KBM-7 (cell line): ENCODE data around the gene EMC8.
A peak's percentile ranks its signal among the peaks of the same experiment; 100 is the strongest.

Experiments used
- DNase-seq: peaks from one replicate; pipeline ENCODE4 v3.0.0-alpha.2; 2015
- in situ Hi-C: fragments of 300-500 bp; cut with MboI; formaldehyde crosslinking; loops from 2 replicates; pipeline ENCODE4 v1.14.3; 2020; ENCODE audit warnings: low sequenced_read_pairs, low pct_unique_long_range_greater_than_20kb, mixed read lengths

EMC8 gene

DNA sequence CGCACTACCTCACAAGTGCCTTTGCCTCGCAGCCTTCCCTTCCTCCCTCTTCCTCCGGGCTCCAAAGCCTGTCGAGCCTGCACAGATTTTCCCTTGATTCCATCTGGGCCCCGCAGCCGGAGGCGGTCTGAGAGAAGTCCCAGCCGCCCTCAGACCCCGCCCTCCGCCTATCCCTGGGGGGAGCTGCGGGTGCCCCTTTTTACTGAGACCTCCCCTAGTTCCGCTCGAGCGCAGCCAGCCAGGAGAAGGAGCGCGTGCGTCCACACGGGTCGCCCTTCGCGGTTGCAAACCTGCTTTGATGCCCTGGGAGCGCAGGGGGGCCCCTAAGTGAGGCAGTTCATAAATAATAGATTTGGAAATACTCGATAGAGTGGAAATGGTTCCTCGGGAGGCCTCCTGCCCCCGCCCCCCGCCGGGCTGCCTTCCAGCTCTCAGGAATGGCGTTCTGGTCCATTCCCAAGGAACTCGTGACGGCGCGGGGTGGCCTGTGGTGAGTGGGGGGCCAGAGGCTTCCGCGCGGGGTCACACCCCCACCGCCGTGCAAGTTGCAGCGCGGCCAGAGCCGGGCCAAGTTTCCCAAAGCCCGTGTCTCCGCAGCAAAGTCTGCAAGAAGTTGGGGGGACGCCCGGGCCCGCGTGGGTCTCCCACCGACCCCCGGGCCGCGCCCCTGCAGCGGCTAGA lies 49.1 kb downstream of the EMC8 start:
- DNase-seq: peak; percentile 52
- in situ Hi-C loops: no loop called here

DNA sequence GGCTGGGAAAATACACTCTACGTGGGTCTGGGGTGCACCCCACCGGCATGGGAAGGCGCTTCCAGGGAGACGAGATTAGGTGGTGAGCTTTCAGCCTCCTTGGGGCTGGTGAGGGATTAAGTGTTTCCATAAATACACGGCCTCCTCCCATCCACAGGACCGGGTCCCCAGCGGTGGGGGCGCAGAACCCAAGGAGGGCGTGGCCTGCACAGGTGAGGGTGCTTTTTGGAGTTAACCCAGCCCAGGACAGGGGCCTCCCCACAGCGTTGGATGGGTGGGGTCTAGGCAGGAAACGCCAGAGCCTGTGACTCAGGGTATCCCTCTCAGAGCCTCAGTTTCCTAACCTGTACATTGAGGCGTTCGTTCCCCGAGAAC lies 49.6 kb downstream of the EMC8 start:
- in situ Hi-C loops: no loop called here
- no peak for DNase-seq

DNA sequence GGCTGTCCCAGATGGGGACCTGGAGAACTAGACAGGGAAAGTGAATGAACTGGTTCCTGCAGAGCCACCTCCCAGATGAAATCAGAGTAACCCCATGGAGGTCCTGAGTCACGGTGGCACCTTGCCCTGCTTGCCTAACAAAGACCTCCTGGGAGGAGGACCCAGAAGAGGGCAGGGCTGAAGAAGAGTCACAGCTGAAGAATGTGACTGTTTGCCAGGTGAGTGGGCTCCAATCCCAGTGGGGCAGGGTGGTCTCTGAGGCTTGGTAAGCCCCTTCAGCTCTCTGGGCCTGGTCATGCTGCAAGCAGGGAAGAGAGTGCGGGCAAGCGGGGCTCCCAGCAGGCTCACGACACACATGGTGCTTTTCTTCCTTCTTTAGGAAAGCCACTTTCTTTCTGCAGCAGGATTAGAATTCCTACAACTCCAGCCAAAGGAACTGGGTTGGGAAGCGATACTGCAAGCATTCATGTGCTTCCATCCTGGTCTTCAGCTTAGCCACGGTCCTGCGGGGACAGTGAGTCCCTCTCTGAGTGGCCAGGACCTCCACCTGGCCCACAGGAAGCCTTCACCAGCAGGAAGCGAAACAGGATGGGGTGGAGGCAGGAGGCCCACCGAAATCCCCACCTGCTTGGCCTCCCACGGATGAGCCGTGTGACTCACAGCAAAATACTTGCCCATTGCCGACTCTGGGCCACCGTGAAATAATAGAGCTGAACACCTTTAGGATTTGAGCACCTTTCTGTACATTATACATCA lies 52.7 kb downstream of the EMC8 start:
- DNase-seq: no peak
- in situ Hi-C loops: no loop called here

DNA sequence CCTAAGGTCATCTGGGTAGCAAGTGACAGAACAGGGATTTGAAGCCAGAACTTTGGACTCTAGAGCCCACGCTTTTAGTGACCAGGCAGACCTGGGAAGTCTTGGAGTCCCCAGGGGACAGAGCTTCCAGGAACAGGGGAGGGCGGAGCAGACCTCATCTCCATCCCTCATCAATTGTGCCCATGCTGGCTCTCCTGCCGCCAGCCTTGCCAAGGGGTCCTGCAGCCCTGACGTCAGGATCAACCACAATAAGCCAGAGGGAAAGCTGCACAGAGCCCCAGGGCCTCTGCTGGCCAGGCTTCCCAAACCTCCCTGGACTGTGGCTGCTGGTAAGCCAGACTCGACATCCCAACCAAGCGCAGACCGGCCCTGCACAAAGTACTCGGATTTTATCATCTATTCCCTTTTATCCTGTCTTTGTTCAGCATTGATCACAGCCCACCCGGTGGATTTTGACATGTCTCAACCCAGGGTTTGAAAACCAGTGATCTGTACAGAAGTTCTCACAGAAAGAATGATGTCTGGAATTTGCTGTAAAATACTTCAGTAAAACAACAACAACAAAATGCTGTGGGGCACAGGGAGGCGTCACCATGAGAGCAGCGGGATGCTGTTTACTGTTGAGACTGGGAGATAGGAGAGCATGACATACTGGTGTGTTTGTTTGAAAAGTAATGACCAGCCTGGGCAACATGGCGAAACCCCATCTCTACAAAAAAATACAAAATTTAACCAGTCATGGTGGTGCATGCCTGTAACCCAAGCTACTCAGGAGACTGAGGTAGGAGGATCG lies 60.2 kb downstream of the EMC8 start:
- no peak for DNase-seq
- in situ Hi-C loops: no loop called here

DNA sequence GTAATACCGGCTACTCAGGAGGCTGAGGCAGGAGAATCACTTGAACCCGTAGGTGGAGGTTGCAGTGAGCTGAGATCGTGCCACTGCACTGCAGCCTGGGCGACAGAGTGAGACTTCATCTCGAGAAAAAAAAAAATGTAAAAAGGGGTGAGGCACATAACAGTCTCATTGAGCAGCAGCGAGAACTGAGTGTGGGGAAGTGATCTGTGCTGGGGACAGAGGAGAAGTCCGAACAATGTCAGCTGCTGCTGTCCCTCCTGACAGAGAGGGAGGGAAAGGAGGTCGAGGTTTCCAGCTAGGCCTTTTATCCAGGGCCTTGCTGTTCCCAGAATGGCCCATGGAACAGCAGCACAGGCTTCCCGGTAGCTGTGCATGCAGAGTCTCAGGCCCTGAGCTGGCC lies 62.4 kb downstream of the EMC8 start:
- DNase-seq: no peak

DNA sequence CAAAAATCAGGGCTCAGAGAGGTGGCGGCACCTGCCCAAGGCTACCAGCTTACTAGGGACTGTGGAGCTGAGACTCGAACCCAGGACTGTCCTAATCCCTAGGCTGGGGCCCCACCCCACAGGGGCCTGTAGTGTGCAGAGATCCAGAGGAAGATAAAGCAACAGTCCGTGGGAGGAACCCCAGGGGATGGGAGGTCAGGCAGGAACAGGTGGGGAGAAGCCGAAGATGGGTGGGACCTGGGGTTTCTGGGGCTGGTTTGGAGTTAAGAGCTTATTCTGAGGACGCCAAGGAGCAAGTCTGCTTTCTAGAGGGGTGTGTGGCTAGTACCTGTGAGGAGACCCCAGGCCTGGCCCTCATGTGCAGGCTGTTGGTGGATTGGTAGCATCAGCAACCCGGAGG lies 63.4 kb downstream of the EMC8 start:
- in situ Hi-C loops: no loop called here
- no peak for DNase-seq

More for the DNA sequence above, 62.4 kb downstream of the EMC8 start:
- in situ Hi-C loops: no loop called here

DNA sequence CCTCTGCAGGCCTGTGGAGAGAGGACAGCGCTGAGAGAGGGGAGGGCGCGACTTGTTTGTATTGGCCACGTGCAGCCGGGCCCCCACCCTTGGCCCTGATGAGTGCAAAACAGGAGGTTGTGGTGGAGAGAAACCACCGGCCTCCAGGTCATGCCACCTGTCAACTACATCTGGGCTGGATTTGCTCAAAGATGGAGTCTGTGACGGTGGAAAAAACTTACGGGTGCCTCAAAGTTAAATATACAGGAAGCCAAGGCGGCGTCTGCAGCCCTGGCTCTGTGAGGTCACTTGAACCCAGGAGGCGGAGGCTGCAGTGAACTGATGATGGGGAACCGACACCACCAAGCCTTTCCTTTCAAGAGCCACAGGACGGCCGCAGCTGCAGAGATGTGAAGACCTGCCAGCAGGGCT lies 64.1 kb downstream of the EMC8 start:
- in situ Hi-C loops: no loop called here
- no peak for DNase-seq

DNA sequence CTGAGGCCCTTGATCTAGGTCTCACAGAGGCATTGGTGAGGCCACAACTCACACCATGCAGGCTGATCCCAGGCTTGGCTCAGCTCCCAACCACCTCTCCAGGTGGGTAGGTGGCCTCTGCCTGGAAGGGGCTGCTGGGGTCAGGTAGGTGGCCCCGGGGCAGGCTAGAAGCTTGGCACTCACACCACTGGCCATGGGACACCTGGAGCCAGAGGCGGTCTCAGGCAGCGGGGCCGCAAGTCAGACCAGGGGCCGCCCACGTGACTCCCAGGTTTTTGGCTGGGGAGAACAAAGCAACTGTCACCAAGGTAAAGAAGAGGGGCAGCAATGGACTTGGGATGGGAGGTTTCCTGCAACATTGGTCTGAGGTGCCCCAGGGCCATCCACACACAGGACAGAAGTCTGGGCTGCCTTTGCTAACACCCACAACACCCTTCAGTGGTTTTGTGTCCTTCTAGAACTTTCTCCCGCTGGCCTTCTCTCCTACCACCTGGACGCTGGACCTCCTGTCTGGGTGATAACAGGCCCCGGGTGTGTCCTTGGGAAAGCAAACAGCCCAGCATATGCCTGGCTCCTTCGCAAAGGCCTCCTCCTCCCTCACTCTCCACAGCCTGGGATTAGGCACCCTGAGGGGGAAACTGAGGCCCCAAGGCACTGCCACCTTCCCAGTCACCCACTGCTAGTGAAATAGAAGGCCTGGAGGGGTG lies 64.9 kb downstream of the EMC8 start:
- in situ Hi-C loops: no loop called here
- no peak for DNase-seq

DNA sequence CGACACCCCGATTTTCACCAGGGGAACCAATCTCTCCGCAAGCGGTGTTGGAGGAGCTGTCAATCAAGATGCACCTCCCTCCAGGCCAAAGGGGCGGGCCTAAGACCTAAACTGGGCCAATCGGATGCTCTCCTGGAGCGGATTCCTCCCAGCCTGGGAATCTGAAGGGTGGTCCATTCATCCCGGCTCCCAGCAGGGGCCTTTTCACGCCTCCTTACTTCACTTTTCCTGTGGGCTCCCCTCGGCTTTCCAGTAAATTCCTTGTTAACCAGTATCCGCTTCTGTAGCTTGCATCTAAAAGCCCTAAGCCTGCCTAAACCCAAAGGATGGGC lies 65.5 kb downstream of the EMC8 start:
- in situ Hi-C loops: no loop called here
- DNase-seq: no peak

DNA sequence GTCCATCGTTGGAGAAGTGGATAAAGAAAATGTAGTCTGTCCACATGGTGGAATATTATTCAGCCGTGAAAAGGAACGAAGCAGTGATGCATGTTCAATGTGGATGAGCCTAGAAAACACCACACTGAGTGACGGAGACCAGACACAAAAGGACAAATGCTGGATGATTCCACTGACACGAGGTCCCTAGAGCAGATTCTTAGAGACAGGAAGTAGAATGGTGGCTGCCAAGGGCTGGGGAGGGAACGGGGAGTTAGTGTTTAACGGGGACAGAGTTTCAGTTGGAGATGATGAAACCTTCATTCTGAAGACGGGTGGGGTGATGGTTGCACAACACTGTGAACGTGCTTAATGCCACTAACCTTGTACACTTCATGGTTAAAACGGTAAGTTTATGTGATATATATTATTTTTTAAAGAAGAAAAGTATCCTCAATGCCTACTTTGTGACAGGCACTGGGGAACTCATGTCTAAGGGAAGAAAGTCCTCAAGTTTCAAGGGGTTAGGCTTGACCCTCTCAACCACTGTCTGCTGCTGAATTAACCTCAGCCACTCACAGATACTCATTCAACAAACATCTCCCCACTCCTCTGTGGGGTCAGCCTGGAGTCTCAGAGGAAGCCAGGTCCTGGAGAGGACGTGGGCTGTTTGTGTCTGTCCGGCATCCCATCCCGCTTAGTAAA lies 66.0 kb downstream of the EMC8 start:
- DNase-seq: peak; percentile 54
- in situ Hi-C loops: no loop called here

DNA sequence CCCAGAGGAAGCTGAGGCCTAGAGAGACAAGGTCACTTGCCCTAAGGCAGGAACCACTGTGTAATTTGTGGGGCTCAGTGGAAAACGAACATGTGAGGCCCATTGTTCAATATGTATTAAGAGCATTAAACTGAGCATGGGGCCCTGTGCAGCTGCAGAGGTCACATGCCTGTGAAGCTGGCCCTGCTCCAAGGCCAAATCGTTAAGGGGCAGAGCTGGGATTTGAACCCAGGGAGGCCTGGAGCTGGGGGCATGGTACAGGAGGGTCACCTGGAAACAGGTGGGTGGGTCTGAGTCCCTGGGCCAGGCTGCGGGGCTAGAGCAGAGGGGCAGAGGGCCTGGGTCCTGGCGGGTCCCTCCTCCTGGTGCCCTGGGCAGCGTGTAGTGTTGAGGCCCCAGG lies 68.2 kb downstream of the EMC8 start:
- no peak for DNase-seq
- in situ Hi-C loops: no loop called here

DNA sequence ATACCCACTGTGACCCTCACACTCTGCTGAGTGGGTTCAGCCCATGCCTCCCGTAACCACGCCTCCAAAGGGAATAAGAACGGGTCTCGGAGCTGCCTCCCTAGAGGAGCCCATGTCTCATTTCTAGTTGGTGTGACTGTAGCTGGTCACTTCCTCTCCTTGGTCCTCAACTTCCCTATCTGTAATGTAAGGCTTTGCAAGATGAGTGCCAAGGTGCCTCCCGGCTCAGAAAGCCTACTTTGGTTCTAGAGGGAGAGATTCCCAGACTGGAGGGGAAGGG lies 69.2 kb downstream of the EMC8 start:
- in situ Hi-C loops: no loop called here
- no peak for DNase-seq

DNA sequence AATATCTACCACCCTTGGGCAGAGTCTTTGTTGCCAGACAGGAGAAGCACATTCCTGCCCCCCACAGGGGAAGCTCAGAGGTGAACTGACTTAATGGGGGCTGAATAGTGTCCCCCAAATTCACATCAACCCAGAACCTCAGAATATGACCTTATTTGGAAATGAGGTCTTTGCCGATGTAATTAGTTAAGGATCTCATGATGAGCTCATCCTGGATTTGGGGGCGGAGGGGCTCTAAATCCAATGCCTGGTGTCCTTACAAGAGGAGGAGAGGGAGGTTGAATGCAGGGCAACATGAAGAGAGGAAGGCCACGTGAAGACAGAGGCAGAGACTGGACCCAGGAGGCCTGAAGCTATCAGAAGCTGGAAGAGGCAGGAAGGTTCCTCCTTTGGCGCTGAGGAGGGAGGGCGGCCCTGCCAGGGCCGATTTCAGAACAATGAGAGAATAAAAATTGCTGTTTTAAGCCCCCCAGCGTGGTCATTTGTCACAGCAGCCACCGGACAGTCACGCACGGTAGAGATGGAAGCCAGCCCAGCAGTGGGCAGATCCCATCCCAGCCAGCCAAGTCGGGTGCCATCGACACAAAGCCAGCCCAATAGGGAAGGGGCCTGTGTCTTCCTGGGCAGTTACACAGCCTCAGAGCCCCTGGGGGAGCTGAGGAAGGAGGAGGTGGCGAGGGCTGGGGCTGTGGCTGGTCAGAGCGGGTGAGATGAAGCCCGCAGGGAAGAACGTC lies 69.7 kb downstream of the EMC8 start:
- no peak for DNase-seq
- in situ Hi-C loops: no loop called here

DNA sequence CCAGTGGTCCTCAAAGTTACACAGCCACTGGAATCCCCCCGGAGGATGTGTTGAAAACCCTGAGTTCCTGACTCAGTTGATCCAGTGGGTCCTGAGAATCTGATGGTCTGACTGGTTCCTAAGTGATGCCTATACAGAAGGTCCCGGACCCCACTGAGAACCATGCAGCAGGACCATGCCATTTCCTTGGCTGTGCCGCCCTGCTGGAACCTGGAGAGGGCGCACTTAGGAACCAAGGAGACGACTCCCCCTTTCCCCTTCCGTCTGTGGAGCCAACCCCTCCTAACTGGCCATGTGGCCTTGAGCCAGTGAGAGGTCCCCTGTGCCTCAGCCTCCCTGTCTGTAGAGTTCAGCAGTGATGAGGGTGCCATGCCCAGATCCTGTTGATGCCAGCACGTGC lies 70.5 kb downstream of the EMC8 start:
- DNase-seq: no peak

More for the DNA sequence above, 70.5 kb downstream of the EMC8 start:
- in situ Hi-C loops: no loop called here
